ENCODE measurements around the gene PRDM11. TPM values are rescaled to one million over a fixed set of nuclear protein-coding genes. Genes with fewer than 3 reads are reported as not detected.

Gene PRDM11
- total RNA-seq, 1 experiment from 2014 or later = 12.6 TPM

- TF ChIP-seq CTCF (conservative IDR thresholded peaks at IDR 0.05; ENCODE audit: low read depth, low read length) (peak; percentile 99), EZH2 (IDR thresholded peaks at IDR 0.05; ENCODE audit: borderline replicate concordance, low read depth, low read length, poor library complexity, severe bottlenecking) (no peak)
- ChIA-PET CTCF (interaction anchor here (0.6 to 1.1 kb wide), 8 partner anchors 10 to 538 kb away, joined by 3 to 6 read pairs (median 3); no protein-coding TSS in a partner anchor), POLR2A (ENCODE audit: low non-redundant PET) (no interaction called here)
- Histone ChIP-seq H3K27me3 (replicated peaks; ENCODE audit: insufficient read depth, low read depth, low read length, poor library complexity) (peaks cover 10% of the 10 kb centered on the region), H3K36me3 (ENCODE audit: insufficient read depth, low read length, poor library complexity, severe bottlenecking) (no peaks in the 10 kb centered on the region), H3K27ac (ENCODE audit: low read depth, low read length, poor library complexity, severe bottlenecking) (no peak overlapping the region), H3K4me1 (ENCODE audit: insufficient read depth, low read length, poor library complexity, severe bottlenecking) (no peaks in the 10 kb centered on the region), H3K9me3 (ENCODE audit: low read depth, low read length, poor library complexity, severe bottlenecking) (no peaks in the 10 kb centered on the region), H3K4me3 (ENCODE audit: low read depth, low read length, poor library complexity, severe bottlenecking) (no peak overlapping the region)
- no TSS peak for BruUV-seq (replicated peaks)
- peak; percentile 83 for DNase-seq (ENCODE audit: low spot score)
- intact Hi-C loops (cut with micrococcal nuclease; ENCODE audit: unreplicated experiment) = no loop called here
Observed at GRCh38 chr11:45233121-45233803, 86.8 kb downstream of the PRDM11 start.

- H3K36me3 ChIP-seq (ENCODE audit: insufficient read depth, low read length, poor library complexity, severe bottlenecking) = no peaks in the 10 kb centered on the region
- POLR2A ChIA-PET (ENCODE audit: low non-redundant PET) = no interaction called here
- TF ChIP-seq CTCF (conservative IDR thresholded peaks at IDR 0.05; ENCODE audit: low read depth, low read length) (peak; percentile 13; the same call in 1 of the 2 replicates), EZH2 (IDR thresholded peaks at IDR 0.05; ENCODE audit: borderline replicate concordance, low read depth, low read length, poor library complexity, severe bottlenecking) (no peak)
- peaks cover 12% of the 10 kb centered on the region for H3K27me3 ChIP-seq (replicated peaks; ENCODE audit: insufficient read depth, low read depth, low read length, poor library complexity)
- no peaks in the 10 kb centered on the region for H3K9me3 ChIP-seq (ENCODE audit: low read depth, low read length, poor library complexity, severe bottlenecking)
- no peak overlapping the region for H3K4me3 ChIP-seq (ENCODE audit: low read depth, low read length, poor library complexity, severe bottlenecking)
- BruUV-seq (replicated peaks) = no TSS peak
- intact Hi-C loops (cut with micrococcal nuclease; ENCODE audit: unreplicated experiment) = no loop called here
- H3K27ac ChIP-seq (ENCODE audit: low read depth, low read length, poor library complexity, severe bottlenecking) = no peak overlapping the region
- no peaks in the 10 kb centered on the region for H3K4me1 ChIP-seq (ENCODE audit: insufficient read depth, low read length, poor library complexity, severe bottlenecking)
- DNase-seq (ENCODE audit: low spot score) = no peak
- CTCF ChIA-PET = interaction anchor here (0.6 to 1.1 kb wide), 8 partner anchors 10 to 538 kb away, joined by 3 to 6 read pairs (median 3); no protein-coding TSS in a partner anchor
Observed at GRCh38 chr11:45233804-45234170, 87.3 kb downstream of the PRDM11 start.

GRCh38 chr11:45234306-45235006, 88.0 kb downstream of the PRDM11 start:
- no peak for TF ChIP-seq EZH2 (IDR thresholded peaks at IDR 0.05; ENCODE audit: borderline replicate concordance, low read depth, low read length, poor library complexity, severe bottlenecking)
- no peak for TF ChIP-seq CTCF (conservative IDR thresholded peaks at IDR 0.05; ENCODE audit: low read depth, low read length)
- H3K4me3 ChIP-seq (ENCODE audit: low read depth, low read length, poor library complexity, severe bottlenecking) = no peak overlapping the region
- no TSS peak for BruUV-seq (replicated peaks)
- no peak overlapping the region for H3K27ac ChIP-seq (ENCODE audit: low read depth, low read length, poor library complexity, severe bottlenecking)
- intact Hi-C loops (cut with micrococcal nuclease; ENCODE audit: unreplicated experiment) = no loop called here
- no peak for DNase-seq (ENCODE audit: low spot score)
- CTCF ChIA-PET = interaction anchor here (0.6 to 1.1 kb wide), 3 partner anchors 25 to 328 kb away, joined by 3 to 6 read pairs (median 4); no protein-coding TSS in a partner anchor
- peaks cover 17% of the 10 kb centered on the region for H3K27me3 ChIP-seq (replicated peaks; ENCODE audit: insufficient read depth, low read depth, low read length, poor library complexity)
- H3K9me3 ChIP-seq (ENCODE audit: low read depth, low read length, poor library complexity, severe bottlenecking) = no peaks in the 10 kb centered on the region
- no peaks in the 10 kb centered on the region for H3K4me1 ChIP-seq (ENCODE audit: insufficient read depth, low read length, poor library complexity, severe bottlenecking)
- POLR2A ChIA-PET (ENCODE audit: low non-redundant PET) = no interaction called here
- no peaks in the 10 kb centered on the region for H3K36me3 ChIP-seq (ENCODE audit: insufficient read depth, low read length, poor library complexity, severe bottlenecking)

Data from A673 (cell line).